Erythroblast (primary cell): Measurements from ENCODE around the gene CEBPE.

Source experiments
- DNase-seq, 2 experiments: peaks; one replicate each; lab custom pipeline; 2025; lab: John Stamatoyannopoulos, UW
- GATA1 ChIP-seq: IDR thresholded peaks from 2 replicates; pipeline ENCODE4 v1.6.1; 2011; ENCODE audit warnings: low read depth, mild to moderate bottlenecking, control low read depth, low read length, moderate library complexity
- POLR2A ChIP-seq: IDR thresholded peaks from 2 replicates; pipeline ENCODE4 v1.6.1; 2011; ENCODE audit warnings: mild to moderate bottlenecking, low read length

Gene CEBPE

GRCh38 chr14:23118506-23119362, at the start of gene CEBPE:
Gene CEBPE, minus strand, starts transcription at chr14:23119255. Its CDS starts 164 bp downstream, at chr14:23119091.
- no peak for DNase-seq
- TF ChIP-seq GATA1 (no peak), POLR2A (no peak)

- no peak for DNase-seq
Observed at GRCh38 chr14:23168246-23168645, 49.2 kb upstream of the CEBPE start.

GRCh38 chr14:23167116-23167847, 48.2 kb upstream of the CEBPE start:
- DNase-seq, result no peak
- TF ChIP-seq POLR2A (no peak), GATA1 (no peak)

More at GRCh38 chr14:23168246-23168645, 49.2 kb upstream of the CEBPE start:
- no peak for TF ChIP-seq GATA1
- no peak for TF ChIP-seq POLR2A

- no peak for TF ChIP-seq POLR2A
- TF ChIP-seq GATA1, result no peak
- DNase-seq, result no peak
Observed at GRCh38 chr14:23164949-23165348, 45.9 kb upstream of the CEBPE start.

- TF ChIP-seq GATA1 (no peak), POLR2A (no peak)
- no peak for DNase-seq
Observed at GRCh38 chr14:23164250-23164649, 45.2 kb upstream of the CEBPE start.

- no peak for DNase-seq
- TF ChIP-seq POLR2A (no peak), GATA1 (no peak)
Observed at GRCh38 chr14:23163830-23164229, 44.8 kb upstream of the CEBPE start.

- no peak for DNase-seq
- TF ChIP-seq POLR2A (no peak), GATA1 (no peak)
Observed at GRCh38 chr14:23162800-23163199, 43.7 kb upstream of the CEBPE start.

- no peak for DNase-seq
- TF ChIP-seq POLR2A, result no peak
- TF ChIP-seq GATA1, result no peak
Observed at GRCh38 chr14:23162005-23162404, 43.0 kb upstream of the CEBPE start.

GRCh38 chr14:23160924-23161522, 42.0 kb upstream of the CEBPE start:
- DNase-seq, result peak in 1 of 2 experiments; percentile 30
- TF ChIP-seq GATA1, result no peak
- no peak for TF ChIP-seq POLR2A

- TF ChIP-seq GATA1, result no peak
- no peak for TF ChIP-seq POLR2A
- DNase-seq, result no peak
Observed at GRCh38 chr14:23159532-23159931, 40.5 kb upstream of the CEBPE start.

GRCh38 chr14:23158779-23159178, 39.7 kb upstream of the CEBPE start:
- TF ChIP-seq POLR2A (no peak), GATA1 (no peak)

GRCh38 chr14:23154964-23155587, 36.0 kb upstream of the CEBPE start:
- TF ChIP-seq GATA1 (no peak), POLR2A (no peak)
- no peak for DNase-seq

More at GRCh38 chr14:23158779-23159178, 39.7 kb upstream of the CEBPE start:
- no peak for DNase-seq
